K562 (cell line): Measurements from ENCODE around the gene PAFAH1B1. TPM values are rescaled to one million over a fixed set of nuclear protein-coding genes. Genes with fewer than 3 reads are reported as not detected.
A peak's percentile ranks its signal among the peaks of the same experiment; 100 is the strongest.

ENCODE experiments used
- ATAC-seq: fragments of 200-7000 bp; cut with Tn5 transposase; 3 replicates; pipeline ENCODE4 v1.9.1; 2020; ENCODE audit warnings: moderate library complexity
- BruUV-seq: library from RNA; stranded (reverse); fragments of 400-500 nt; replicated peaks from 2 replicates; lab custom pipeline; 2021; lab: Mats Ljungman, UMichigan
- CTCF ChIA-PET: fragments of 300-600 bp; formaldehyde crosslinking; extraction: SDS; loops from one replicate; lab custom pipeline; 2021; ENCODE audit warnings: low intra/inter-chr PET ratio; lab: Yijun Ruan, JAX
- POLR2A ChIA-PET: fragments of 300-600, 350-650 bp; sonication (Branson Sonifier 250); formaldehyde crosslinking; extraction: SDS; loops from one replicate; lab custom pipeline; 2021; ENCODE audit warnings: antibody characterized with exemption, inconsistent platforms; lab: Yijun Ruan, JAX
- DNase-seq, 4 experiments: peaks; one replicate each; pipeline versions ENCODE4 v3.0.0 to v3.0.0-alpha.2; 2011 to 2018; ENCODE audit warnings: low spot score in 3 of 4, mixed read lengths in 3 of 4; ENCODE audit errors: extremely low read depth in 1 of 4
- FAIRE-seq: peaks from 2 replicates; lab custom pipeline; 2011; peaks lifted over from hg19 to GRCh38; lab: Jason Lieb, UNC
- H2AFZ ChIP-seq: 2 replicates; pipeline ENCODE4 v1.6.0; 2011; ENCODE audit warnings: low read depth, low read length, control low read depth, inconsistent platforms
- H3K27ac ChIP-seq: fragments of 200-600 bp; 3 replicates; pipeline ENCODE4 v1.8.0; 2011; ENCODE audit warnings: low read depth, mild to moderate bottlenecking, control low read depth, inconsistent platforms, low read length, moderate library complexity, mixed read lengths; ENCODE audit errors: extremely low read depth
- H3K27me3 ChIP-seq, 2 experiments: fragments of 300-600 bp in 1 of 2; 2 replicates in 1 of 2; 3 replicates in 1 of 2; pipeline versions ENCODE4 v1.6.0 to v1.8.0; 2011; ENCODE audit warnings: inconsistent platforms in 2 of 2, low read length in 2 of 2, mild to moderate bottlenecking in 1 of 2, mixed read lengths in 1 of 2, moderate library complexity in 1 of 2; ENCODE audit not compliant: control insufficient read depth in 2 of 2, insufficient read depth in 2 of 2
- H3K36me3 ChIP-seq: fragments of 300-600 bp; 3 replicates; pipeline ENCODE4 v1.8.0; 2011; ENCODE audit warnings: mild to moderate bottlenecking, low read length, inconsistent platforms; ENCODE audit not compliant: control insufficient read depth, insufficient read depth
- H3K4me1 ChIP-seq, 2 experiments: fragments of 200-600 bp in 1 of 2; replicated peaks in 1 of 2; 2 replicates in 1 of 2; 3 replicates in 1 of 2; pipeline versions ENCODE4 v1.5.1 to v1.8.0; 2011; ENCODE audit warnings: inconsistent platforms in 2 of 2, low read length in 2 of 2, mild to moderate bottlenecking in 1 of 2, mixed read lengths in 1 of 2, moderate library complexity in 1 of 2; ENCODE audit not compliant: control insufficient read depth in 2 of 2, insufficient read depth in 2 of 2
- H3K4me2 ChIP-seq: 2 replicates; pipeline ENCODE4 v1.6.1; 2011; ENCODE audit warnings: low read length, control low read depth, inconsistent platforms, mixed read lengths; ENCODE audit not compliant: insufficient read depth
- H3K4me3 ChIP-seq: fragments of 200-600 bp; sonication (generic), shearing (Covaris generic); 2 replicates; pipeline ENCODE4 v1.5.1; 2016; ENCODE audit warnings: control low read depth, inconsistent platforms
- H3K79me2 ChIP-seq: fragments of 200-600 bp; 3 replicates; pipeline ENCODE4 v1.8.0; 2011; ENCODE audit warnings: low read length, inconsistent platforms; ENCODE audit not compliant: control insufficient read depth, insufficient read depth
- H3K9ac ChIP-seq, 2 experiments: 2 replicates each; pipeline versions ENCODE4 v1.6.0 to v1.6.1; 2011; ENCODE audit warnings: low read depth in 2 of 2, low read length in 2 of 2, control low read depth in 1 of 2, inconsistent platforms in 1 of 2, mild to moderate bottlenecking in 1 of 2, mixed read lengths in 1 of 2; ENCODE audit not compliant: insufficient read depth in 1 of 2
- H3K9me1 ChIP-seq: one replicate; pipeline ENCODE4 v1.6.0; 2011; ENCODE audit warnings: inconsistent platforms, mild to moderate bottlenecking, low read length, moderate library complexity; ENCODE audit not compliant: control insufficient read depth, insufficient read depth
- H3K9me3 ChIP-seq: replicated peaks from 2 replicates; pipeline ENCODE4 v1.5.1; 2011; ENCODE audit warnings: low read depth, low read length, inconsistent platforms; ENCODE audit not compliant: control insufficient read depth, insufficient read depth
- H4K20me1 ChIP-seq: replicated peaks from 2 replicates; pipeline ENCODE4 v1.6.1; 2011; ENCODE audit warnings: low read length, inconsistent platforms, mixed read lengths; ENCODE audit not compliant: control insufficient read depth, insufficient read depth
- RBM39 ChIP-seq: fragments of 200-400 bp; formaldehyde crosslinking; optimal IDR thresholded peaks from 2 replicates; pipeline ENCODE3; 2018; ENCODE audit warnings: low read depth, low read length
- TCF3 ChIP-seq: sonication (generic); formaldehyde crosslinking; IDR thresholded peaks from 2 replicates; pipeline ENCODE4 v1.4.0; 2020; ENCODE audit warnings: mild to moderate bottlenecking, missing genetic modification reagents
- ZNF224 ChIP-seq: sonication (generic); formaldehyde crosslinking; IDR thresholded peaks from 2 replicates; pipeline ENCODE4 v1.8.0; 2022; ENCODE audit warnings: mild to moderate bottlenecking, missing genetic modification reagents
- ZNF696 ChIP-seq: fragments of 250-450 bp; sonication (Bioruptor Pico); conservative IDR thresholded peaks from 2 replicates; pipeline ENCODE4 v1.4.0; 2020; ENCODE audit warnings: mild to moderate bottlenecking, moderate library complexity
- whole genome bisulfite sequencing: fragments of 100-300 bp; shearing (Covaris generic); methylation state at CpG from one replicate; pipeline ENCODE4 v1.1.6; 2016; ENCODE audit warnings: low coverage, mixed read lengths; ENCODE audit not compliant: insufficient coverage; ENCODE audit errors: missing lambda C conversion rate; 5-methylcytosine and 5-hydroxymethylcytosine counted together
- in situ Hi-C: fragments of 300-500 bp; cut with MboI; formaldehyde crosslinking; loops from 4 replicates; pipeline ENCODE4 v1.15.0; 2018; ENCODE audit warnings: inconsistent platforms, mixed read lengths
- intact Hi-C: fragments of 100-400 bp; cut with micrococcal nuclease; formaldehyde crosslinking; loops from 2 replicates; pipeline ENCODE4 v1.14.2; 2022
- polyA plus RNA-seq, 8 experiments: library from polyadenylated mRNA; depleted of rRNA in 4 of 8; stranded (reverse) in 5 of 8; unstranded in 3 of 8; fragments of >200 nt; fragmentation: Nextera tagmentation in 2 of 8; fragmentation: Illumina TruSeq in 1 of 8; extraction: Ambion mirVana in 2 of 8; extraction: Trizol in 1 of 8; gene quantifications; 2 replicates each; pipeline versions ENCODE4 v1.2.1 to v1.2.3, GENCODE V29; 2011 to 2014; ENCODE audit warnings: inconsistent platforms in 1 of 8, missing spikeins in 1 of 8
- total RNA-seq, 7 experiments: library from RNA; depleted of rRNA in 6 of 7; stranded (reverse); fragments of >200 nt in 6 of 7; fragmentation: Illumina TruSeq in 2 of 7; extraction: Trizol in 2 of 7; gene quantifications; 2 replicates each; pipeline versions ENCODE4 v1.2.1 to v1.2.3, GENCODE V29; 2011 to 2021; ENCODE audit warnings: low replicate concordance in 1 of 7
- TF ChIP-seq, protein P1 (sequence below): sonication (generic); formaldehyde crosslinking; IDR thresholded peaks from 2 replicates; pipeline ENCODE4 v1.8.0; 2022; ENCODE audit warnings: missing genetic modification reagents, mild to moderate bottlenecking, moderate library complexity, borderline replicate concordance

PAFAH1B1 gene
- total and polyA plus RNA-seq, 9 of the 15 experiments (the other 6 are each of a cell fraction or from before 2014, with no cell fraction given): 23.3 to 66.4 (median 40.2) TPM

DNA sequence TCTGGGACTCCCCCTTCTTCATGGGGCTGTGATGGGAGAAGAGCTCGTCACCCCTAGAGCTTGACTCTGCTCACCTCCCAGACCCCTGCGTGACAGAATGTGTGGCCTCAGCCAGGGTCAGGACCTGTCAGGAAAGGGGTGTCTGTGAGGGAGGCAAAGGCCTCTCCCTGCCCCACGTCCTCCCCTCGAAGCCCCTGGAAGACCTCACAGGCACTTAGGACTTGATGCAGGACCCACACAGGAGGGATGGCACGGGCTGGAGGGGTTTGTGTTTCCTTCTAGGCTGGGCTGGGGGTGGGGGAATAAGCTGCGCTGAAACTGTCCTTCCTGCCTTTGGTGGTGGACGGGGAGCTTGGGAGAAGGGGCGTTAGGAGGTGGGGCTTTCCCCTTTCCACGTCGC is 129.2 kb downstream of the PAFAH1B1 start:
- no peak for FAIRE-seq
- no peak for ATAC-seq
- in situ Hi-C loops: no loop called here
- POLR2A ChIA-PET: no interaction called here
- H2AFZ ChIP-seq: no peak overlapping the region
- H3K9ac ChIP-seq: no peak overlapping the region
- no peaks in the 10 kb centered on the region for H4K20me1 ChIP-seq
- intact Hi-C loops: no loop called here
- H3K9me1 ChIP-seq: no peaks in the 10 kb centered on the region
- peaks cover 3 to 25% of the 10 kb centered on the region in 2 experiments; a peak in 4 of 5 replicates for H3K4me1 ChIP-seq
- no peak for DNase-seq
- no peak overlapping the region for H3K4me2 ChIP-seq
- TF ChIP-seq TCF3 (no peak), RBM39 (no peak), ZNF224 (CRISPR knock-in tag) (no peak)
- peaks cover 0 to 10% of the 10 kb centered on the region in 2 experiments; a peak in 2 of 5 replicates for H3K27me3 ChIP-seq
- 17% methylated on average over 6 of the region's 10 CpGs for WGBS
- no TSS peak for BruUV-seq
- no peaks in the 10 kb centered on the region for H3K79me2 ChIP-seq
- no peaks in the 10 kb centered on the region for H3K36me3 ChIP-seq
- no peak overlapping the region for H3K27ac ChIP-seq
- CTCF ChIA-PET: no interaction called here
- H3K9me3 ChIP-seq: no peaks in the 10 kb centered on the region
- no peak overlapping the region for H3K4me3 ChIP-seq

GRCh38 chr17:2723505-2723996 is 130.1 kb downstream of the PAFAH1B1 start:
- ChIA-PET POLR2A (interaction anchor here (0.6 kb wide), 1 partner anchor 574 kb away, joined by 3 read pairs; no protein-coding TSS in a partner anchor), CTCF (no interaction called here)
- Histone ChIP-seq H3K9me1 (no peaks in the 10 kb centered on the region), H3K36me3 (no peaks in the 10 kb centered on the region), H3K9me3 (no peaks in the 10 kb centered on the region), H2AFZ (no peak overlapping the region), H3K79me2 (no peaks in the 10 kb centered on the region), H4K20me1 (0 out of 2 replicates have a peak, but pooled peaks cover 1% of the 10 kb centered on the region), H3K27me3 (peaks cover 0 to 10% of the 10 kb centered on the region in 2 experiments; a peak in 2 of 5 replicates), H3K9ac (no peak overlapping the region), H3K4me3 (no peak overlapping the region), H3K27ac (no peak overlapping the region), H3K4me2 (no peak overlapping the region), H3K4me1 (peaks cover 0 to 25% of the 10 kb centered on the region in 2 experiments; a peak in 3 of 5 replicates)
- in situ Hi-C loops: no loop called here
- no peak for DNase-seq
- FAIRE-seq: no peak
- BruUV-seq: no TSS peak
- TF ChIP-seq, protein P1, sequence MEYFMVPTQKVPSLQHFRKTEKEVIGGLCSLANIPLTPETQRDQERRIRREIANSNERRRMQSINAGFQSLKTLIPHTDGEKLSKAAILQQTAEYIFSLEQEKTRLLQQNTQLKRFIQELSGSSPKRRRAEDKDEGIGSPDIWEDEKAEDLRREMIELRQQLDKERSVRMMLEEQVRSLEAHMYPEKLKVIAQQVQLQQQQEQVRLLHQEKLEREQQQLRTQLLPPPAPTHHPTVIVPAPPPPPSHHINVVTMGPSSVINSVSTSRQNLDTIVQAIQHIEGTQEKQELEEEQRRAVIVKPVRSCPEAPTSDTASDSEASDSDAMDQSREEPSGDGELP (CRISPR knock-in tag): peak; percentile 19; the same call in 1 of the 2 replicates
- TF ChIP-seq ZNF696 (CRISPR knock-in tag): no peak
- 9% methylated on average over 7 of the region's 18 CpGs for WGBS
- intact Hi-C loops: no loop called here
- no peak; the same call in 2 of the 3 replicates for ATAC-seq
